MM.1S (cell line): ENCODE measurements around the gene PXMP4.

Experiments used
- DNase-seq: peaks from one replicate; pipeline ENCODE4 v3.0.0-alpha.2; 2015
- H2AFZ ChIP-seq: fragments of 300-600 bp; sonication (generic); 2 replicates; pipeline ENCODE4 v1.6.0; 2016; ENCODE audit warnings: antibody characterized with exemption, low read length
- H3F3A ChIP-seq: fragments of 300-600 bp; sonication (generic); 2 replicates; pipeline ENCODE4 v1.6.1; 2016; ENCODE audit warnings: mild to moderate bottlenecking, antibody characterized with exemption, low read length, moderate library complexity, mixed read lengths; ENCODE audit not compliant: insufficient read depth
- H3K27ac ChIP-seq: fragments of 300-600 bp; sonication (generic); 2 replicates; pipeline ENCODE4 v1.5.1; 2016; ENCODE audit warnings: mild to moderate bottlenecking, low read length
- H3K27me3 ChIP-seq: fragments of 300-600 bp; sonication (generic); replicated peaks from 2 replicates; pipeline ENCODE4 v1.6.0; 2016; ENCODE audit warnings: low read length; ENCODE audit not compliant: insufficient read depth
- H3K36me3 ChIP-seq: fragments of 300-600 bp; sonication (generic); replicated peaks from 2 replicates; pipeline ENCODE4 v1.6.1; 2016; ENCODE audit warnings: mild to moderate bottlenecking, low read length, mixed read lengths; ENCODE audit not compliant: insufficient read depth
- H3K4me1 ChIP-seq: fragments of 300-600 bp; sonication (generic); 2 replicates; pipeline ENCODE4 v1.6.1; 2016; ENCODE audit warnings: low read length, mixed read lengths
- H3K4me2 ChIP-seq: fragments of 300-600 bp; sonication (generic); 2 replicates; pipeline ENCODE4 v1.6.0; 2016; ENCODE audit warnings: low read depth, low read length
- H3K4me3 ChIP-seq: fragments of 300-600 bp; sonication (generic); 2 replicates; pipeline ENCODE4 v1.5.1; 2016; ENCODE audit warnings: low read length, mixed read lengths
- H3K79me2 ChIP-seq: fragments of 300-600 bp; sonication (generic); 2 replicates; pipeline ENCODE4 v1.6.1; 2016; ENCODE audit warnings: mixed run types, low read length, mixed read lengths
- H3K9ac ChIP-seq: fragments of 300-600 bp; sonication (generic); 2 replicates; pipeline ENCODE4 v1.6.1; 2016; ENCODE audit warnings: low read length, mixed read lengths
- H3K9me2 ChIP-seq: fragments of 300-600 bp; sonication (generic); replicated peaks from 2 replicates; pipeline ENCODE4 v1.6.1; 2016; ENCODE audit warnings: mild to moderate bottlenecking, low read length, mixed read lengths; ENCODE audit not compliant: insufficient read depth
- H3K9me3 ChIP-seq: fragments of 300-600 bp; sonication (generic); replicated peaks from 2 replicates; pipeline ENCODE4 v1.6.1; 2016; ENCODE audit warnings: mild to moderate bottlenecking, low read length, mixed read lengths; ENCODE audit not compliant: insufficient read depth
- H4K20me1 ChIP-seq: fragments of 300-600 bp; sonication (generic); 2 replicates; pipeline ENCODE4 v1.6.1; 2016; ENCODE audit warnings: mild to moderate bottlenecking, low read length, moderate library complexity, mixed read lengths; ENCODE audit not compliant: insufficient read depth
- EZH2 ChIP-seq: fragments of 300-600 bp; sonication (generic); optimal IDR thresholded peaks from 2 replicates; pipeline ENCODE3; 2017; ENCODE audit warnings: low read depth, mild to moderate bottlenecking, antibody characterized with exemption, low read length, mixed read lengths
- EZH2phosphoT487 ChIP-seq: fragments of 300-600 bp; sonication (generic); IDR thresholded peaks from 2 replicates; pipeline ENCODE4 v1.6.1; 2018; ENCODE audit warnings: antibody characterized with exemption, low read length
- TF ChIP-seq, protein P1 (sequence below): fragments of 300-600 bp; sonication (generic); IDR thresholded peaks from 2 replicates; pipeline ENCODE4 v1.5.1; 2016; ENCODE audit warnings: antibody characterized with exemption, low read length, mixed read lengths

PXMP4 gene

DNA sequence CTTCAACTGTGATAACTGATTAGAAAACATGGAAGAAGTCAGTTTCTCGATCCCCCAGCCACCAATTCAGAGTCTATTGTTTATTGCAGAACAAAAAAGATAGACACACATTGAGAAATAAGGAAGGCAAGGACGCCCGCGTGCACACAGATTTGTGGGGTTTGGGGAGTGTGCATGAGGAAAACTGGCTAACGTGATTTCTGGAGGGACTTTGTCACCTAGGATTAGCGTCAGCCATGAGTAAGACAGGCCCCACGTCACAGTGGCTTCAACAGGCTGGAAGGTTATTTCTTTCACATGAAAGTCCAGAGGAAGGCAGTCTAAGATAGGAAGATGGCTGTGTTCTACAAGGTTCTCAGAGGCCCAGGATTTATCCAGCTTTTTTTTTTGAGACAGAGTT is 19.4 kb upstream of the PXMP4 start:
- Histone ChIP-seq H3K4me3 (no peak overlapping the region), H3K27me3 (no peaks in the 10 kb centered on the region), H3K4me2 (no peak overlapping the region), H3K9me2 (no peaks in the 10 kb centered on the region), H3F3A (no peaks in the 10 kb centered on the region), H3K79me2 (peaks cover 8% of the 10 kb centered on the region), H3K27ac (no peak overlapping the region), H2AFZ (no peak overlapping the region), H3K9ac (no peak overlapping the region), H3K36me3 (peaks cover 3% of the 10 kb centered on the region), H3K9me3 (0 out of 2 replicates have a peak, but pooled peaks cover 3% of the 10 kb centered on the region), H3K4me1 (no peaks in the 10 kb centered on the region), H4K20me1 (no peaks in the 10 kb centered on the region)
- DNase-seq = no peak
- TF ChIP-seq, protein P1, sequence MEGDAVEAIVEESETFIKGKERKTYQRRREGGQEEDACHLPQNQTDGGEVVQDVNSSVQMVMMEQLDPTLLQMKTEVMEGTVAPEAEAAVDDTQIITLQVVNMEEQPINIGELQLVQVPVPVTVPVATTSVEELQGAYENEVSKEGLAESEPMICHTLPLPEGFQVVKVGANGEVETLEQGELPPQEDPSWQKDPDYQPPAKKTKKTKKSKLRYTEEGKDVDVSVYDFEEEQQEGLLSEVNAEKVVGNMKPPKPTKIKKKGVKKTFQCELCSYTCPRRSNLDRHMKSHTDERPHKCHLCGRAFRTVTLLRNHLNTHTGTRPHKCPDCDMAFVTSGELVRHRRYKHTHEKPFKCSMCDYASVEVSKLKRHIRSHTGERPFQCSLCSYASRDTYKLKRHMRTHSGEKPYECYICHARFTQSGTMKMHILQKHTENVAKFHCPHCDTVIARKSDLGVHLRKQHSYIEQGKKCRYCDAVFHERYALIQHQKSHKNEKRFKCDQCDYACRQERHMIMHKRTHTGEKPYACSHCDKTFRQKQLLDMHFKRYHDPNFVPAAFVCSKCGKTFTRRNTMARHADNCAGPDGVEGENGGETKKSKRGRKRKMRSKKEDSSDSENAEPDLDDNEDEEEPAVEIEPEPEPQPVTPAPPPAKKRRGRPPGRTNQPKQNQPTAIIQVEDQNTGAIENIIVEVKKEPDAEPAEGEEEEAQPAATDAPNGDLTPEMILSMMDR = no peak
- no peak for TF ChIP-seq EZH2phosphoT487
- TF ChIP-seq EZH2 = no peak

DNA sequence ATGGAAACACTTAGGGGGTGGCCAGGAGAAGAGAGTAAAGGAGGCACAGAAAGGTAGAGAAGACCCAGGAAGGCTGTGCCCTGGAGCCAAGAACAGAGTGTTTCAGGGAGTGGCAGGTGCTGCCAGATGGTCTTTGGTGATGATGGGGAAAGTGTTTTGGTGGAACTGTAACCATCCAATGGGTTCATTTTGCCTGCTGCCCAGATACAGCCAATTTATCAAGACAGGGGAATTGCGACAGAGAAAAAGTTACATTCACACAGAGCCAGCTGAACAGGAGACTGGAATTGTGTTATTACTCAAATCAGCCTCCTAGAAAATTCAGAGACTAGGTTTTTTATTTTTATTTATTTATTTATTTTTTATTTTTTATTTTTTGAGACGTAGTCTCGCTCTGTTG is 16.9 kb upstream of the PXMP4 start:
- Histone ChIP-seq H3K4me2 (no peak overlapping the region), H3K9ac (no peak overlapping the region), H2AFZ (no peak overlapping the region), H3K79me2 (peaks cover 8% of the 10 kb centered on the region), H3K27ac (no peak overlapping the region), H3K27me3 (no peaks in the 10 kb centered on the region), H3K9me3 (0 out of 2 replicates have a peak, but pooled peaks cover 3% of the 10 kb centered on the region), H3K9me2 (no peaks in the 10 kb centered on the region), H3K4me1 (peaks cover 4% of the 10 kb centered on the region; the same call in 1 of the 2 replicates), H4K20me1 (no peaks in the 10 kb centered on the region), H3K36me3 (peaks cover 3% of the 10 kb centered on the region), H3K4me3 (no peak overlapping the region), H3F3A (peaks cover 18% of the 10 kb centered on the region)
- no peak for DNase-seq
- TF ChIP-seq EZH2phosphoT487 = no peak
- TF ChIP-seq EZH2 = no peak
- TF ChIP-seq, protein P1 = no peak

DNA sequence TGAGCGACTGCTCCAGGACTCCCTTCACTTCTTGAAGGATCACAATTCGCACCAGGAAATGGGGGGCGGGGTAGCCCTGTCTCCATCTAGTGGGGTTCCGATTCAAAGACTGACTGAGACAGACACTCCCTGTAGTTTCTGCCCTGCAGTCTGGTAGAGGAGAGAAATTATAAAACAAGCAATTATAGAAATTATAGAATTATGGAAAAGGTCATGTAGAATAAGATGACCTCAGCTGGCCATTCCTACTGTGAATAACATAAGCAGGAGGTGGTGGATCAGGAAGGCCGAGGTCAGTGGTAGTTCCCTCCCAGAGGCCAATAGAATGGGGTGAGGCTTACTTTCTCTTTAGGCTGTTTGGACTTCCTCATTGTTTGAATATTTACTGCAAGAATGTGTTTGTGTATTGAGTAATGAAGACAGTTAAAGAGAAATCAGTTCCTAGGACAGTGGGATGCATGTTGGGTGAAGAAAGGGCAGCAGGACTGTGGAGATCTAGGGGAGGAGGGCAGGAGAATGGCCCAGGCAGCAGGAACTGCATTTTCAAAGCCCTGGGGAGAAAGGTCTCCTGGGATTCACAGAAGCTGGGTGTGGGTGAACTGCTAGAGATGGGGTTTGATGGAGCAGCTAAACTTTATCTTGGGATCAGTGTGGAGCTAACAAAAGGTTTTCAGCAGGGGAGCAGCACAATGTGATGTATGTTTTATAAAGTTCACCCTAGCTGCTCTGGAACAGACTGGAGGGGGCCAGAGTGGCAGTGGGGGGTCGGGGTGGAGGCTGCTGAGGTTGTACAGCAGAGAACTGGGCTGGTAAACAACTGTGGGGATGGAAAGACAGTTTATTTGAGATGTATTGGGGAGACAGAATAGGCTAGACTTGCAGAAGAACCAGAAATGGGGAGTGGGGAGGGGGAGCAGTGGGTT is 13.8 kb upstream of the PXMP4 start:
- TF ChIP-seq EZH2phosphoT487 (no peak), EZH2 (no peak)
- TF ChIP-seq, protein P1 = no peak
- Histone ChIP-seq H3K27ac (peak overlapping the region; percentile 83; the same call in 1 of the 2 replicates), H3K9me2 (no peaks in the 10 kb centered on the region), H3K36me3 (peaks cover 3% of the 10 kb centered on the region), H3K4me3 (no peak overlapping the region), H3K9me3 (0 out of 2 replicates have a peak, but pooled peaks cover 3% of the 10 kb centered on the region), H2AFZ (0 out of 2 replicates have a peak overlapping the region, but pooled peaks have one; percentile 9), H3K9ac (no peak overlapping the region), H3K4me2 (peak overlapping the region; percentile 85; the same call in 1 of the 2 replicates), H3K4me1 (peaks cover 4% of the 10 kb centered on the region; the same call in 1 of the 2 replicates), H3K79me2 (peaks cover 8% of the 10 kb centered on the region), H3F3A (peaks cover 18% of the 10 kb centered on the region), H4K20me1 (no peaks in the 10 kb centered on the region), H3K27me3 (no peaks in the 10 kb centered on the region)
- peak; percentile 29 for DNase-seq
